C4-2B (cell line): ENCODE results near the gene SAMD13.

Source experiments
- H3K27ac ChIP-seq: fragments of 450-650 bp; 2 replicates; pipeline ENCODE4 v1.5.1; 2017
- CTCF ChIP-seq: fragments of 450-650 bp; conservative IDR thresholded peaks from 2 replicates; pipeline ENCODE4 v1.5.1; 2017; ENCODE audit warnings: mild to moderate bottlenecking
- ZFX ChIP-seq: fragments of 450-650 bp; IDR thresholded peaks from 2 replicates; pipeline ENCODE4 v1.6.1; 2017

Gene SAMD13

GRCh38 chr1:84259989-84260388, 41.5 kb upstream of the SAMD13 start:
- TF ChIP-seq ZFX (no peak), CTCF (no peak)
- H3K27ac ChIP-seq = no peak overlapping the region

GRCh38 chr1:84260852-84261518, 40.5 kb upstream of the SAMD13 start:
- peak overlapping the region; percentile 30; the same call in 1 of the 2 replicates for H3K27ac ChIP-seq

DNA sequence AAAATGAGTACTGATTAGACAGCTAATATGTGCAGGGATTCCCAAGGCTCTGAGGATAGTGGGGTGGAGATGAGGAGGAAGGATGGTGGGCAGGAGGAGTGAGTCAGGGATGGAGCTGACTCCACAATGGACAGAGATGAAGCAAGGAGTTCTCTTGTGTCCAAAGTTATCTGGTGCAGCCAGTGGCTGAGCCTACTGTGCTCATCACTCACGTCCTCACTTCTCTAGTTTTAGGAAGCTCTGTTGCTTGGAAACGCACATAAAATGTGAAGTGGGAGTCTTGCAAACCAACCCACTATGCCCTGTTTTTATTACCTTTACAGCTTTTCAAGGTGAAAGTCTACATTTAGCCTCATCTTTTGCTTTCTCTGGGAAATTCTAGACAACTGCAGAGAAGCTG, 36.5 kb upstream of the SAMD13 start:
- TF ChIP-seq CTCF = no peak
- H3K27ac ChIP-seq = no peak overlapping the region

More at GRCh38 chr1:84260852-84261518, 40.5 kb upstream of the SAMD13 start:
- TF ChIP-seq ZFX (no peak), CTCF (no peak)

DNA sequence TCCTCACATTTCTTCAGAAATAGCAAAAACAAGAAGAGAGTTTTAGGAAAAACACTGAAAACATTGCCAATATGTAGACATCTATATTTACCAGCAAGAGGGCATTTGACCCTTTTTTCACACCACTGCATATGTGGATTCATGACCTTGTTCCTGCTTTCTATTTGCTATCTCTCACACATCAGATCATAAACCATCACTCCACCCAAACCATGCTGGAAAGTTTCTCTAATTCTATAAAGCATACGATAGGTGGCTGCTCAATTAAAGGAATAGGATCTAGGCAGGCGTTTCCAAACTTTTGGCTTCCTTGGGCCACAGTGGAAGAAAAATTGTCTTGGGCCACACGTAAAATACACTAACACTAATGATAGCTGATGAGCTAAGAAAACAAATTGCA, 35.6 kb upstream of the SAMD13 start:
- no peak overlapping the region for H3K27ac ChIP-seq
- TF ChIP-seq ZFX = no peak
- TF ChIP-seq CTCF = no peak

GRCh38 chr1:84266748-84267147, 34.8 kb upstream of the SAMD13 start:
- TF ChIP-seq CTCF = no peak
- no peak for TF ChIP-seq ZFX
- no peak overlapping the region; the same call in 1 of the 2 replicates for H3K27ac ChIP-seq

DNA sequence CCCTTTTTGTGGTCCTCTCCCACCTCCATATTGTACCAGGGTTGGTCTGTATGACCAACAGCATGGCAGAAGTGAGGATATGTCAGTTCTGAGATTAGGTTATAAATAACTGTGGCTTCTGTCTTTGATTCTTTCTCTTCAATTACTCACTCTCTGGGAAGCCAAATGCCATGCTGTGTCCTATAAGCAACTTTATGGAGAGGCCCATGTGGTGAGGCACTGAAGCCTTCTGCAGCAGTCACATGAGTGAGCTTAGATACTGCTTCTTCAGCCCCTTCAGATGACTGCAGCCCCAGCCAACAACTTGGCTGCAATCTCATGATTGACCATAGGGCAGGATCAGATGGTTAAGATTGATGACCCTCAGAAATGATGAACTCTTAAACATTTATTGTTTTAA, 34.0 kb upstream of the SAMD13 start:
- TF ChIP-seq ZFX (no peak), CTCF (no peak)
- no peak overlapping the region; the same call in 1 of the 2 replicates for H3K27ac ChIP-seq

DNA sequence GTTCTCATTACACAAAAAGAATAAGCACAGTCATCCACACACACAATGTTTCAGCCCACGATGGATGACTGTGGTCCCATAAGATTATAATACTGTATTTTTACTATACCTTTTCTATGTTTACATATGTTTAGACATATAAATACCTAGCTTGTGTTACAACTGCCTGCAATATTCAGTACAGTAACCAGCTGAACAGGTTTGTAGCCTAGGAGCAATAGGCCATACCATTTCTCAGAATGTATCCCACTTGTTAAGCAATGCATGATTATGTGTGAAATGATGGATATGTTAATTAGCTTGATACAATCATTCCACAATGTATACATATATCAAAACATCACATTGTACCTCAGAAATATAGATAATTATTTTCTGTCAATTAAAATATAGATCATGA, 33.2 kb upstream of the SAMD13 start:
- H3K27ac ChIP-seq = no peak overlapping the region
- TF ChIP-seq CTCF = no peak
